ENCODE data around the gene GJA1. TPM values are rescaled to one million over a fixed set of nuclear protein-coding genes. Genes with fewer than 3 reads are reported as not detected.

Gene GJA1
- total RNA-seq, 1 donor from 2014 or later = 64.1 TPM

DNA sequence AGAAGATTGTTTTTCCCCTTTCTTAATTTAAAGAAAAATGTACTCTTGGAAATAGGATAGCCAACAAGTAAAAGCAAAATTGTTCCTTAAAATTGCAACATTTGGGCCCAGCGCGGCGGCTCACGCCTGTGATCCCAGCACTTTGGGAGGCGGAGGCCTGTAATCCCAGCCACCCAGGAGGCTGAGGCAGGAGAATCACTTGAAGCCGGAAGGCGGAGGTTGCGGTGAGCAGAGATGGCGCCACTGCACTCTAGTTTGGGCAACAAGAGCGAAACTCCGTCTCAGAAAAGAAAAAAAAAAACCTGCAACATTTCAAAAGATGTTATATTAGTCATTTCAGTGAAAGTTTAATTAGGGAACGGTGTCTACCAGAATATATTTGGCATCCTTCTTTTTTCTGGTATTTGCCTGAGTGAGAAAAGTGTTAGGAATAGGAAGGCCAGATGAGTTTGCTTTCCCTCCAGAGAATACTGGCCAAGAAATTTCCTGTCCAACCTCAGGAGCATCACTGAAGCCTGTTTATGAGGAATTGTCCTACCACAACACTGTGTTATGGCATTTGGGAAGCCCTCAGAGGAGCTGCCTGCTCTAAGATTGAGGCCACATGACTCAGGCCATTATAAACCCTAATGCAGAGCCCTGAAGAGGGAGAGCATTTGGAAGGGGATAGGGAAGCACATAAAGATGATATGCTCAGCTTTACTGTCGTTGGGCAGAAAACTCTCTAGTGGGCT, 1.2 kb upstream of the GJA1 start:
- no peaks in the 10 kb centered on the region for H3K27me3 ChIP-seq (ENCODE audit: low read depth)
- no peak for ATAC-seq
- intact Hi-C loops (cut with DNase I) = loop anchor here (5.0 to 10.0 kb wide), 2 partner anchors 411 to 598 kb away; no protein-coding TSS in a partner anchor
- no peaks in the 10 kb centered on the region for H3K36me3 ChIP-seq
- TF ChIP-seq, protein P1, sequence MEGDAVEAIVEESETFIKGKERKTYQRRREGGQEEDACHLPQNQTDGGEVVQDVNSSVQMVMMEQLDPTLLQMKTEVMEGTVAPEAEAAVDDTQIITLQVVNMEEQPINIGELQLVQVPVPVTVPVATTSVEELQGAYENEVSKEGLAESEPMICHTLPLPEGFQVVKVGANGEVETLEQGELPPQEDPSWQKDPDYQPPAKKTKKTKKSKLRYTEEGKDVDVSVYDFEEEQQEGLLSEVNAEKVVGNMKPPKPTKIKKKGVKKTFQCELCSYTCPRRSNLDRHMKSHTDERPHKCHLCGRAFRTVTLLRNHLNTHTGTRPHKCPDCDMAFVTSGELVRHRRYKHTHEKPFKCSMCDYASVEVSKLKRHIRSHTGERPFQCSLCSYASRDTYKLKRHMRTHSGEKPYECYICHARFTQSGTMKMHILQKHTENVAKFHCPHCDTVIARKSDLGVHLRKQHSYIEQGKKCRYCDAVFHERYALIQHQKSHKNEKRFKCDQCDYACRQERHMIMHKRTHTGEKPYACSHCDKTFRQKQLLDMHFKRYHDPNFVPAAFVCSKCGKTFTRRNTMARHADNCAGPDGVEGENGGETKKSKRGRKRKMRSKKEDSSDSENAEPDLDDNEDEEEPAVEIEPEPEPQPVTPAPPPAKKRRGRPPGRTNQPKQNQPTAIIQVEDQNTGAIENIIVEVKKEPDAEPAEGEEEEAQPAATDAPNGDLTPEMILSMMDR (IDR thresholded peaks at IDR 0.05) = no peak
- H3K4me1 ChIP-seq = no peaks in the 10 kb centered on the region
- H3K4me3 ChIP-seq = no peak overlapping the region
- no peaks in the 10 kb centered on the region for H3K9me3 ChIP-seq
- DNase-seq = no peak
- no peak overlapping the region for H3K27ac ChIP-seq

DNA sequence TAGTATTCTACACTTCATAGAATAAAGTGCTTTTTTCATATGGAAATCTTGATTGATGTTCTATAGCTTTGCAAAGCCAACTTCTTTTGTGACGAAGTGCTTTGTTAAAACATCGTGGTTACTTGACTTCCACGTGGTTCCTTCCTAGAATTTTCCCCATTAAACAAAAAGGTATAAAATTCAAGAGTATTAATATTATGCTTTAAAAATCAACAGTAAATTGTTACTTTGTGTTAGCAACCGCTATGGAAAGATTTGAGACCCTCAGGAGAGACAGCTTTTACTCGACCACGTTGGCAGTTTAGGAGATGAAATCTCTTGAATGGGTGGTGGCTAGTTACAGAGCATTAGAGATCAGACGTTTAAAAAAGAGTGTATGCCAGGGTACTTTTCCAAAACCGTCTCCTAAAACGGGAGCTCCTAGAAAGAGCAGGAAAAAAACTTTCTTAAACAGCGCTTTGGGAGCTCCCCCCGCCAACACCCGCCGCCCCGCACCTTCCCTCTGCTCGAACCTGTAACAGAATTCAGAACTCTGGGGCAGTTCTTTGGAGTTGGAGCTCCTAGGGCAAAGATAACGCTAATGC, 920 bp downstream of the GJA1 start:
- Histone ChIP-seq H3K27ac (peak overlapping the region; percentile 89), H3K4me3 (peak overlapping the region; percentile 63), H3K36me3 (no peaks in the 10 kb centered on the region), H3K27me3 (ENCODE audit: low read depth) (no peaks in the 10 kb centered on the region), H3K9me3 (no peaks in the 10 kb centered on the region), H3K4me1 (peaks cover 4% of the 10 kb centered on the region)
- DNase-seq (no peak), ATAC-seq (peak in 1 of 2 donors; percentile 23)
- TF ChIP-seq, protein P1 (IDR thresholded peaks at IDR 0.05) = no peak
- intact Hi-C loops (cut with DNase I) = loop anchor here (10.0 kb wide), 1 partner anchor 408 kb away; no protein-coding TSS in a partner anchor

DNA sequence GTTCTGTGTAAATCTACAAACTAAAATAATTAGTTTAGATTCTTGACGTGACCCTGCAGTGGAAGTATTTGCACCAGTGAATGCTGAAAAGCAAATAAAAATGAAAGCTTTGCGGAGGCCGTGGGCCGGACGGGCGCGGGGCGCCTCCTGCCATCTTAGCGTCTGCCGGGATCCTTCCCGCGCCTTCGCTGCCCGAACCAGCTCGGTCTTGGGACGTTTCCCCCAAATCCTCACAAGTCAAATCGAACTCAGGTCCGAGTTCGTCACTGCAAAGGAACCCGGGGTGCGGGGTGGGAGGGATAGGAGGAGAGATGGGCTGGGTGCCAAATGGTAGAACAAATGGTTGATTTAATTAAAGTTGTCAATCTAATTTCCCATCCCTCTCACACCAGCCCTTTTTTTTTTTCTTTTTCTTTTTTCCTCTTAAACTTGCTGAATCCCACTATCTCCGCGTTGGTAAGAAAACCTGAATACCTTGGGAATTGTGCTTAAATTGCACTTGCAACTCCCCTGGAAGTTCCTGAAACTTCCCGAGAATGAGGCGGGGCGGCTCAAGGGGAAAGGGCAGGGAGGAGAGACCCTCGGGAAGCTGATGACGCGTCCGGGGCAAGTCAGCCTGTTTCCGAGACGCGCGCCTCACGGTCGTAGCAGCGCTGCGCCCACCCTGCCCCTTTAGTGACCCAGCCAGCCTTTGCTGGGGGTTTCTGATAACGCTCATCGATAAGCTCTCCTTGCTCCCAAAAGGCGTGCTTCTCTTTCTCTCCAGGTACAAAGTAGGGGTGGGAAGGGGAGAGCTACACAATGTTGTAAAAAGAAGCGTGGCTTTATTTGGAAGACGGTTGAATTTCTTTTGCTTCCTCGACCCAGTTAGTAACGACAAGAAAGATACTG, 1.8 kb downstream of the GJA1 start:
- no peaks in the 10 kb centered on the region for H3K27me3 ChIP-seq (ENCODE audit: low read depth)
- ATAC-seq (peak; percentile 63), DNase-seq (peak; percentile 58)
- H3K4me3 ChIP-seq = peak overlapping the region; percentile 63
- H3K36me3 ChIP-seq = no peaks in the 10 kb centered on the region
- intact Hi-C loops (cut with DNase I) = loop anchor here (10.0 kb wide), 1 partner anchor 408 kb away; no protein-coding TSS in a partner anchor
- peaks cover 9% of the 10 kb centered on the region for H3K4me1 ChIP-seq
- TF ChIP-seq, protein P1 (IDR thresholded peaks at IDR 0.05) = no peak
- H3K9me3 ChIP-seq = no peaks in the 10 kb centered on the region
- peak overlapping the region; percentile 89 for H3K27ac ChIP-seq

DNA sequence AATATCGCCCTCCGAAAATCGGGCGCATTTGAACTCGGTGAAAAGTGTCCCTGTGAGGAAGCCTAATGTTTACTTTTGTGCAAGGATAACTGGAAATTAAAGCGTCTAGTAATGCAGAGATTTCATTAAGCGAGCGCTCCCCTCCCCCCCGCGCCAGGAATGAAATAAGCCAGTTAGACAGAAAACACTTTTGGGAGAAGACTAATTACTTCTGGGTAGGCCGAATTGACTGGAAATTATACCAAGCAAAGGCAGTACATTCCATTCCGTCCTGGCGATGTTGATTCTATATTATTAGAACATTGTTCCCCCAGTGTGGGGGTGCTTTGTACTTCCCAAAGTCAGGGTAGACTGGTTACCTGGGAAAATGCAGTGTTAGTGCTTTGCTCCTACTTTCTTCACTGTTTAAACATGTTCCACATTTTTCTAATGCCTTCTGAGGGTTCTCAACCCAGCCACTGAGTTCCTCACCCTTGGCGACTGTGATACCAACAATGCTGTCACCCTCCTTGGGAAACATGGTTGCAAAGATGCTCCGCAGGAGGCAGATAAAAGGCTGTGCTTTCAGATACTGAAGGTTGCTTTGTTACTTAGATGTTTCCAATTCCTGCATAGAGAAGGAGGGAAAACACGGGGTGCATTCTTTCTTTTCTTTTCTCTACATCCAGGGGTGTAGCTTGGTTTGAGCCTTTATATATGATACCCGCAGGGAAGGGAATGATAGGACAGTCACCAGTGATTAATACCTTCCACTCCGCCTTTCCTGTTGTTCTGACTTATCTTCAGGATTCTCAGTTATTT, 2.6 kb downstream of the GJA1 start:
- intact Hi-C loops (cut with DNase I) = loop anchor here (10.0 kb wide), 1 partner anchor 407 kb away; no protein-coding TSS in a partner anchor
- H3K4me3 ChIP-seq = peak overlapping the region; percentile 63
- TF ChIP-seq, protein P1 (IDR thresholded peaks at IDR 0.05) = no peak
- no peaks in the 10 kb centered on the region for H3K36me3 ChIP-seq
- no peaks in the 10 kb centered on the region for H3K27me3 ChIP-seq (ENCODE audit: low read depth)
- peaks cover 9% of the 10 kb centered on the region for H3K4me1 ChIP-seq
- peak; percentile 75 to 85 for ATAC-seq
- DNase-seq = no peak
- no peaks in the 10 kb centered on the region for H3K9me3 ChIP-seq
- H3K27ac ChIP-seq = peak overlapping the region; percentile 89

All from lower lobe of right lung (tissue), 2 donors.